Measurements from ENCODE around the gene EFTUD2.
A peak's percentile ranks its signal among the peaks of the same experiment; 100 is the strongest.
"Not testable (repeated sequence)": the region's sequence is repeated elsewhere in the genome, so short reads cannot be mapped to it uniquely, and the experiment has no call there.

Gene EFTUD2

DNA sequence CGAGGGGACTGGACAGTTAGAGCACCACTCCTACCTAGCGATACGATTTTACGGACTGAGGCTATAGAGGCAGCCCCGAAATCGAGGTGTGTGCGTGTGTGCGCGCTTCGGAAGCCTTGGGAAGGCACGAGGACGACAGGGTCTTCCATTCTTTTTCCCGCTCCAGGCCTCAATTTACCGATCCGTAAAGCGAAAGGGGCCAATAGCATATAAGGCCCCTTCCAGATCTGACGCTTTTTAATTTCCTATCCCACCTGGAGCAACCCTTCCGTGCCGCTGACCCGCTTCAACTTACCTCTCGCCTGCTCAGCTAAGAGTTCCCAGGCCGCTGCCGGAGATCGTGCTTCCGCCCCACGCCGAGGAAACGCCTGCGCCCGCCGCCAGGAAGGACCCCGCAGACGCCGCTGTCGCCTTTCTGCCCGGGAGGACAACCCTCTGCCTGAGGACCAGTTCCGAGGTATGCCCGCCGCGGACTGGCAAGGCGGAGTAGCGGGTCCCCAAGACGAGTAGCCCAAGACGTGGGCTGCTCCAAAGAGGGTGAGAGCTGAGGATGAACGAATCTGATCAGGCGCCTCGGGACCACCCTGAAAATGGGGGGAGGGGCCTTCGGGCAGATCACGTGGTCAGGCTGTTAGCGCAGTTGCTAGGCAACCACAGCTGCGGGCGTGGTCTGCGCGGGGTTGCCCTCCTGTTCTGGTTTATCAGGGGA lies at the start of gene EFTUD2:
Gene EFTUD2 (minus strand): TSS at position 372 of the 709 bp plus-strand sequence. CDS start 4,924 bp downstream, outside the sequence.
- TF ChIP-seq, protein P1, sequence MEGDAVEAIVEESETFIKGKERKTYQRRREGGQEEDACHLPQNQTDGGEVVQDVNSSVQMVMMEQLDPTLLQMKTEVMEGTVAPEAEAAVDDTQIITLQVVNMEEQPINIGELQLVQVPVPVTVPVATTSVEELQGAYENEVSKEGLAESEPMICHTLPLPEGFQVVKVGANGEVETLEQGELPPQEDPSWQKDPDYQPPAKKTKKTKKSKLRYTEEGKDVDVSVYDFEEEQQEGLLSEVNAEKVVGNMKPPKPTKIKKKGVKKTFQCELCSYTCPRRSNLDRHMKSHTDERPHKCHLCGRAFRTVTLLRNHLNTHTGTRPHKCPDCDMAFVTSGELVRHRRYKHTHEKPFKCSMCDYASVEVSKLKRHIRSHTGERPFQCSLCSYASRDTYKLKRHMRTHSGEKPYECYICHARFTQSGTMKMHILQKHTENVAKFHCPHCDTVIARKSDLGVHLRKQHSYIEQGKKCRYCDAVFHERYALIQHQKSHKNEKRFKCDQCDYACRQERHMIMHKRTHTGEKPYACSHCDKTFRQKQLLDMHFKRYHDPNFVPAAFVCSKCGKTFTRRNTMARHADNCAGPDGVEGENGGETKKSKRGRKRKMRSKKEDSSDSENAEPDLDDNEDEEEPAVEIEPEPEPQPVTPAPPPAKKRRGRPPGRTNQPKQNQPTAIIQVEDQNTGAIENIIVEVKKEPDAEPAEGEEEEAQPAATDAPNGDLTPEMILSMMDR (conservative IDR thresholded peaks at IDR 0.05; ENCODE audit: low read depth, low read length): no peak
- DNase-seq (ENCODE audit: low read depth): peak; percentile 90
- H3K4me3 ChIP-seq (ENCODE audit: low read depth, low read length): peak within 1 kb of the TSS; percentile 86

DNA sequence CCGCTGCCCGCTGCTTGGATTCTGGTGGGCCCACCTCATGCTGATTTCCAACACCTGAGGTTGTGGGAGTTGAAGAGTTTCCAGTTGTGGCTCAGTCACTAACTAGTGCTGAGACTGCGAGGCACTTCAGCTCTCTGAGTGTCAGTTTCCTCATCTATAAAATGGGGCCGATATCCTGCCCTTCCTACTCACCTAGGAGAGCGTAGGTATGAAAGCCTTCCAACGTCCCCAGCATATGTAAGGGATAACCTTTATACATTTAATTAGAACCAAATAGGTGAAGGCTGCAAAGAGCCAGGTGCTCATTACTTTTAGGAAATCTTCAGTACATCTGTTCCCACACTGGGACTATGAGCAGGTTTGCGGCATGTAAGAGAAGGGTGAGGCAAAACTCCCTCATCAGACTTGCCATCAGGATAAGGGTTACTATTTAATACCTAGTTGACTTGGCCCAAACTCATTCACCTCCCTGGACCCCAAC lies 49.1 kb upstream of the EFTUD2 start:
- peak overlapping the region; percentile 90 for H3K4me3 ChIP-seq (ENCODE audit: low read depth, low read length)
- no peak for DNase-seq (ENCODE audit: low read depth)
- TF ChIP-seq, protein P1 (conservative IDR thresholded peaks at IDR 0.05; ENCODE audit: low read depth, low read length): no peak

DNA sequence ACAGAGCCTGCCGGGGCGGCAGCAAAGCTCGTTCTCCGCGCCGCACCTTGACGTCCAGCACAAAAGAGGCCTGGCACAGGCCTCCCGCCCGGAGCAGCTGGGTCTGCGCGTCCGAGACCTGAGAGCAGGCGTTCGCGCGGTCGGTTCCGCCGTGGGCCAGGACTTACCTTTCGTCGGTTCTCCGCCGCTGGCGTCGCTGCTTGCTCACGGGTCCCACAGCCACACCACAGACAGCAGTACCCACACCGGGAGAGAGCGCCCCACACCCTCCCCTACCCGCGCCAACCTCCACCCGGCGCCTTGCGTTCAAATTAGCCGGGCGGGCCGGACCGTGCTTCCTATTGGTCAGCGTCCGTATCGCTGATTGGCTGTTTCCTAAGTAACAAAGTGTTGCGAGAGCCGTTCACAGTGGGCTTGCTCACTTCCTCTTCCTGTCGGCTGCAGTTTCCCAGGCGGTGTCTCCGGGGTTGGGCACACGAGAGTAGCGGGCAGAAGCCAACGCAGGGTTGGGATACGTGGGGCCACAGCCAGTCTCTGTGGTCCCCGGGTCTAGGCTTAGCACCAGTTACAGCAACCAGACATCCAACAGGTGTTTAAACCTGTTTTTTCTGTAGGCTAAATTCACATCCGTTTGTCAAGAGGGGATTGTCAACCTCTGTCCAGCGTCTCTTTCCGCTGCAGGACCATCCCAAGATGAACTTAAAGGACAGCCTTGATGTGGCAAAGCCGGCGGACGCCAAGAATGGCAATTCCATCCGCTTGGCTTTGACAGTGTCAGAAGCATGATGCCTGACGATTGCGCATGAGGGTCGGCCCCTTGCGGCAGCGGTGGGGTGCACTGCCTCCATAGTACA lies 48.4 kb upstream of the EFTUD2 start, which contains the start of gene KIF18B:
Gene KIF18B (minus strand): TSS at position 313 of the 854 bp plus-strand sequence. CDS start 11,429 bp downstream, outside the sequence.
- peak within 1 kb of the TSS; percentile 90 for H3K4me3 ChIP-seq (ENCODE audit: low read depth, low read length)
- peak; percentile 96 for DNase-seq (ENCODE audit: low read depth)
- TF ChIP-seq, protein P1 (conservative IDR thresholded peaks at IDR 0.05; ENCODE audit: low read depth, low read length): no peak

DNA sequence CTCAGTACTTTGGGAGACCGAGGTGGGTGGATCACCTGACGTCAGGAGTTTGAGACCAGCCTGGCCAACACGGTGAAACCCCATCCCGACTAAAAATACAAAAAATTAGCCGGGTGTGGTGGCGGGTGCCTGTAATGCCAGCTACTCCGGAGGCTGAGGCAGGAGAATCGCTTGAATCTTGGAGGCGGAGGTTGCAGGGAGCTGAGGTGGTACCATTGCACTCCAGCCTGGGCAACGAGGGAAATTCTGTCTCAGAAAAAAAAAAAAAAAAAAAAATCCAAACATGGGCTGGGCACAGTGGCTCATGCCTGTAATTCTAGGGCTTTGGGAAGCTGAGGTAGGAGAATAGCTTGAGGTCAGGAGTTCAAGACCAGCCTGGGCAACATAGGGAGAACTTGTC lies 46.4 kb upstream of the EFTUD2 start:
- DNase-seq (ENCODE audit: low read depth); H3K4me3 ChIP-seq (ENCODE audit: low read depth, low read length): not testable (repeated sequence)

DNA sequence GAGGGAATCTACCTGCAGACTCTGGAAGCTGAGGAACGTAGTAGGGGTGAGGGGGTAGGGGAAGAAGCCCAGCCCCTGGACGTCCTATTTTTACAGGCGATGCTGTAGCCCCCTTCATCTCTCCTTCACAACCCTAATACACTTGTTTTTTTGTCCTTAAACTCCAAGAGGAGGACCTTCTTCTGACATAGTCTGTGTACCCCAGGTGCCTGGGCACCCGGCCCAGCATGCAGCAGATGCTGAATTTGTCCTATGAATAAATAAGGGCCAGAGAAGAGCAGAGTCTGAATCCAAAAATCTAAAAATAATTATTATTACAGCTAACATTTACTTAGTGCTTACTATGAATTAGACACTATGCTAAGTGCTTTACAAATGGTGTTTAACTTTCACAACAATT lies 43.2 kb upstream of the EFTUD2 start:
- TF ChIP-seq, protein P1 (conservative IDR thresholded peaks at IDR 0.05; ENCODE audit: low read depth, low read length): no peak
- DNase-seq (ENCODE audit: low read depth): no peak
- no peak overlapping the region for H3K4me3 ChIP-seq (ENCODE audit: low read depth, low read length)

DNA sequence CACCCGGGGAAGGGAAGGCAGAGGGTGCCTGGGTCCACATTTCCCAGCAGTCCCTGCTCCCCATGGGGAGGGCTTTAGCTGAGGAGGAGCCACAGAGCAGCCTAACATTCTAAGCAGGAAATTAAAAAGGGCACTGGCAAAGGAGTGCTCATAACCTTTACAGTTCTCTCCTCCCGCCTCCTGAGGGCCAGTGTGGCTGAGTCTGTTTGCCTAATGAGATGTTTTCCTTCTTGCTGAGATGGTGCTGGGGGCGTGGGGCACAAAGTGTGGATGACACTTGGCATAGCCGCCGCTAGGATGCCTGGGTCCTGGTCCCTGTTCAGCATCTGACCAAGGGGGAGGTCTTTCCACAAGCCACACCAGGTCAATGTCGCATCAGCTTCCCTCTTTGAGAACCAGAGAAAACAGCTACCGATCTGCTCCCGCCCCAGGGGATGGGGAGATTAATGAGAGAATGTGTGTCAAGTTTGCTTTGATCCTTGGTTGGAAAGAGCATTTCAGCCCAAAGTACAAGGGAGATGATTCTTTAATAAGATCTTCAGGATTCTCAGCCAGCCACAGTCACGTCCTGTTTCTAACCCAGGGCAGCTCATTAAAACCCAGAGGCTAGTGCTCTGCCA lies 42.6 kb upstream of the EFTUD2 start:
- no peak for DNase-seq (ENCODE audit: low read depth)
- TF ChIP-seq, protein P1 (conservative IDR thresholded peaks at IDR 0.05; ENCODE audit: low read depth, low read length): no peak
- H3K4me3 ChIP-seq (ENCODE audit: low read depth, low read length): no peak overlapping the region

DNA sequence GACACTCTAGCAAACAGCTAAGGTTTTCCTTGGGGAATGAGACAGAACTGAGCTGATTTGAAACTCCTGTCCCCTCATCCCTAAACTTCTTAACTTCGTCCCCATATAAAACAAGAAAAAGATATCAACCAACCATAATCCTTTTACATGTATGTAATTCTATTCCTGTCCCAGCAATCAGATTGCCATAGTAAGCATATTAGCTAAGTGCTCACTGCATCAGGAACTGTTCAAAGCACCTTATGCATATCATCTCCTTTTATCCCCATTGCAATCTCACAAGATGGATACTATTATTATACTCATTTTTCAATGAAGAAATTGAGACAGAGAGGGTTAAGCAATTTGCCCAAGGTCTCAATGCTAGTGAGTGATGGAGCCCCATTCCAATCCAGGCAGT lies 41.5 kb upstream of the EFTUD2 start:
- no peak for DNase-seq (ENCODE audit: low read depth)
- H3K4me3 ChIP-seq (ENCODE audit: low read depth, low read length): no peak overlapping the region
- TF ChIP-seq, protein P1 (conservative IDR thresholded peaks at IDR 0.05; ENCODE audit: low read depth, low read length): no peak

Measured in choroid plexus epithelial cell (primary cell).